HFF-Myc (cell line): ENCODE results near the gene RAD51B.

Source experiments
- DNase-seq: peaks from one replicate; pipeline ENCODE4 v3.0.0-alpha.2; 2011; ENCODE audit warnings: low read depth; ENCODE audit errors: extremely low read depth
- H3K4me3 ChIP-seq: replicated peaks from 2 replicates; pipeline ENCODE4 v1.5.1; 2011; ENCODE audit warnings: low read depth, mild to moderate bottlenecking, control low read depth, low read length
- TF ChIP-seq, protein P1 (sequence below): IDR thresholded peaks from 2 replicates; pipeline ENCODE4 v1.5.1; 2012; ENCODE audit warnings: mild to moderate bottlenecking, low read depth, low read length, control low read depth; ENCODE audit errors: missing control alignments

Gene RAD51B

DNA sequence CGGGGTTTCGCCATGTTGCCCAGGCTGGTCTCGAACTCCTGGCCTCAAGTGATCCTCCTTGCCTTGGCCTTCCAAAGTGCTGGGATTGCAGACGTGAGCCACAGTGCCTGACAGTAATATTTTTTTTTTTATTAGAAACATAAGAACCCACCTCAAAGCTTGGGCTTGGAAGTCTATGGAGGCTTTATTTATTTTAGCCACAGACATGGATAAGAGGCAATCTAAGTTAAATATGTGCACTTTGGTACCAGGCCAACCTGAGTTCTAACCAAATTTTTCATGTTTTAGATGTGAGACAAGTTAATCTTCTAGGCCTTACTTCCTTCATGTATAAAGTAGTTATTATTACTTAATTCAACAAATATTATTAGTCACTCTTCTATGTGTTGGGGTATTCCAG lies 96.9 kb downstream of the RAD51B start:
- no peak overlapping the region for H3K4me3 ChIP-seq
- DNase-seq = no peak
- TF ChIP-seq, protein P1, sequence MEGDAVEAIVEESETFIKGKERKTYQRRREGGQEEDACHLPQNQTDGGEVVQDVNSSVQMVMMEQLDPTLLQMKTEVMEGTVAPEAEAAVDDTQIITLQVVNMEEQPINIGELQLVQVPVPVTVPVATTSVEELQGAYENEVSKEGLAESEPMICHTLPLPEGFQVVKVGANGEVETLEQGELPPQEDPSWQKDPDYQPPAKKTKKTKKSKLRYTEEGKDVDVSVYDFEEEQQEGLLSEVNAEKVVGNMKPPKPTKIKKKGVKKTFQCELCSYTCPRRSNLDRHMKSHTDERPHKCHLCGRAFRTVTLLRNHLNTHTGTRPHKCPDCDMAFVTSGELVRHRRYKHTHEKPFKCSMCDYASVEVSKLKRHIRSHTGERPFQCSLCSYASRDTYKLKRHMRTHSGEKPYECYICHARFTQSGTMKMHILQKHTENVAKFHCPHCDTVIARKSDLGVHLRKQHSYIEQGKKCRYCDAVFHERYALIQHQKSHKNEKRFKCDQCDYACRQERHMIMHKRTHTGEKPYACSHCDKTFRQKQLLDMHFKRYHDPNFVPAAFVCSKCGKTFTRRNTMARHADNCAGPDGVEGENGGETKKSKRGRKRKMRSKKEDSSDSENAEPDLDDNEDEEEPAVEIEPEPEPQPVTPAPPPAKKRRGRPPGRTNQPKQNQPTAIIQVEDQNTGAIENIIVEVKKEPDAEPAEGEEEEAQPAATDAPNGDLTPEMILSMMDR = no peak

DNA sequence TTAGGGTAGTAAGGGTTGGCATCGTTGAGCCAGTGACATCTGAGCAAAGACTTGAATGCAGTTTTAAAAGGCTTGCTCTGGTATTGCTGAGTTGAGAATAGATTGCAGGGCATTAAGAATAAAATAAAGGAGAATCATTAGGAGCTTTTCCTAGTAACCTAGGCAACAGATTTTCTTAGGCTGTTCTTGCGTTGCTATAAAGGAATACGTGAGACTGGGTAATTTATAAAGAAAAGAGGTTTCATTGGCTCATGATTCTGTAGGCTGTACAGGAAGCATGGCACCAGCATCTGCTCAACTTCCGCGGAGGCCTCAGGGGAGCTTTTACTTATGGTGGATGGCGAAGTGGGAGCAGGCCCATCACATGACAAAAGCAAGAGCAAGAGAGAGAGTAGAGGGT lies 97.4 kb downstream of the RAD51B start:
- TF ChIP-seq, protein P1 = no peak
- DNase-seq = no peak
- no peak overlapping the region for H3K4me3 ChIP-seq

DNA sequence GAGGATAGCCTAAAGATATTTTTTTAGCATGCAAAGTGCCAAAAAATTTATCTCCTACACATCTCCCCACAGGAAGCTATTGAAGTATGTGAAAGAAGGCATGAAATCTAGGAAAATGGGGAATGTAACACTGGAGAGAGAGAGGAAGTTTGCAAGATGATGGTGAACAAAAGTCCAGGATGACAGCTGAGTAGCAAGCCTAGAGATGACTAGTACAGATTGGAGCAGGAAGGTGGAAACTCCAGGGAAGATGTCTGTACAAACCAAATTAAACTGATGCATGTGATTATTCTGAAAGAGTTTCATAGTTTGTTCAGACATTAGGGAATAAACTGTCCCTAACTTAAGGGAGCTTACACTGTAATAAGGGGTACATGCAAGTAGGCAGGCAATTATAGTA lies 99.3 kb downstream of the RAD51B start:
- DNase-seq = no peak
- H3K4me3 ChIP-seq = no peak overlapping the region
- TF ChIP-seq, protein P1 = no peak

DNA sequence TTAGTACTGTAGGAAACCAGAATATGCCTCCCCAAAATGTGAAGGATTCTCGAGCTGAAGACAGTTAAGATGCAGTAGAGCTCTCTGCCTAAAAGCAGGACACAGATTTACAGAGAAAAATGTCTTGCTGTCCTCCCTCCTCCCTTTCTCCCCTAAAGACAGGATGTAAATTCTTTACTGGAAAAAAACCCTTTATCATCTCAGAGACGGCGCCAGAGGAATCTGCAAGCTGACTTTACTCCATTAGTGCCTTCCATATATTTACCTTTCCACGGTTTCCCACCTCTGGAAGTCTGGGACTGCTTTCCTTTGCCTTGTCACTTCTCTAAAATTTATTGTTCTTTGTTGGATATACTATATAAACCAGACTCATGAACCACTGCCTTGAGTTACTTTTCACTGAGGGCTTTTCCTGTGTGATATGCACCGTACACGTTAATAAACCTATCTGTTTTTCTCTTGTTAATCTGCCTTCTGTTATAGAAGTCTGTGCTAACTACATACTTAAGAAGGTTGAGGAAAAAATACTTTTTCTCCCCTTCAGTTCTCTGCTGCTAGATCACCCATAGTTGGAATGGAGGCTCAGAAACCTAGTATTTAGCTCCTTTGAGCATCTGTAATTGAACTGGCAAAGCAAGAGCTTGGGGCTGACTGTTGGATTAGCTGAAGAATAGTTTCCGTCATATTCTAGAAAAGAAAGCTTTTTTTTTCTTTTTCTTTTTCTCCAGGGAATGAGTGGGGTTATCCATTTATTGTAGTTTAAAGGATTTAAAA lies 99.9 kb downstream of the RAD51B start:
- TF ChIP-seq, protein P1 = no peak
- H3K4me3 ChIP-seq = no peak overlapping the region
- DNase-seq = no peak

DNA sequence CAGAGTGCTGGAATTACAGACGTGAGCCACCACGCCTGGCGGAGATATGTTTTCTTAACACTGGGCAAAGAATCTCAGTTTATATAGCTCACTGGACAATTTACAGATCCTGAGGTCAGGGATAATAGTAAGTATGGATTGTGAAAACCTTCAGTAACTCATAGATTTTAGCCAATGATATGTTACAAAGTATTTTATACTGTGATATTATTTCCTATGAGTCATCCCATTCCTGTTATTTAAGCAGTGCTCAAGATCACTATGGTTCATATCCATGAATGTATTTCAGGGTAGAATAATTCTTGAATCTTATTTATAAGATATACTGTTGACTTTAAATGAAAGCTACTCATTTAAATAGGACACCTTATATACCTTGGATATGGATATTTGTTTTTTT lies 107.2 kb downstream of the RAD51B start:
- no peak overlapping the region for H3K4me3 ChIP-seq
- no peak for DNase-seq

DNA sequence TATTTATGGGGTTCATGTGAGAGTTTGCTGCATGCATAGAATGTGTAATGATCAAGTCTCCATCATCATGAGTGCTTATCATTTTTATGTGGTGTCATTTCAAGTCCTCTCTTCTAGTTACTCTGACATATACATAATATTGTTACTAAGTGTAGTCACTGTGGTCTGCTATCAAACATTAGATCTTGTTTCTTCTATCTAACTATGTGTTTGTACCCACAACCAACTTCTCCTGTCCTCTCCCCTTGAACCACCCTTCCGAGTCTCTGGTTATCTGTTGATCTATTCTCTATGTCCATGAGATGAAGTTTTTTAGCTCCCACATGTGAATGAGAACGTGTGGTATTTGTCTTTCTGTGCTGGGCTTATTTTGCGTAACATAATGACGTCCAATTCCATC lies 107.7 kb downstream of the RAD51B start:
- H3K4me3 ChIP-seq = no peak overlapping the region
- TF ChIP-seq, protein P1 = no peak
- DNase-seq = no peak

More for the DNA sequence above, 107.2 kb downstream of the RAD51B start:
- TF ChIP-seq, protein P1 = no peak

DNA sequence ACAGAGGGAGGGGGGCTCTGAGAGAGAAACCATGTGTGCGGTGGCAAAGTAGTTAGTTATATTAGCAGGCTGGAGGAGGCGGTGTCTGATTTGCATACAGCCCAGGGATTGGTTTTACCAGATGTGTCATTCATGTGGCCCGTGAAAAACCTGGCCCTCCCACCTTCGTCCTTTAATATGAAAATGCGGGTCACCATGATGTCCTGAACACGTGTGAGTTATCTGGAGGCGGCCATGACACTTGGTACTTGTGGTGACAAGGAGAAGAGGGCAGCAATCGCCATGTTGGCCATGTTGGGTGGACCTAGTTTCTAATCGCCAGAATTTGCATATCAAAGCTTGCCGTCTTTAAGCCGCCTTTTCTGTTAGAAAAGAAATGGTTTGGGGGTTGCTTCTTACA lies 108.8 kb downstream of the RAD51B start:
- H3K4me3 ChIP-seq = no peak overlapping the region
- DNase-seq = no peak
- TF ChIP-seq, protein P1 = no peak
